HepG2 (cell line): ENCODE results near the gene PIM3. TPM values are rescaled to one million over a fixed set of nuclear protein-coding genes. Genes with fewer than 3 reads are reported as not detected.

ENCODE experiments used
- ATF1 ChIP-seq: IDR thresholded peaks from 2 replicates; pipeline ENCODE4 v1.6.1; 2016; ENCODE audit warnings: mild to moderate bottlenecking, control low read depth
- CREB1 ChIP-seq, 2 experiments: fragments of 450-650 bp in 1 of 2; IDR thresholded peaks; 2 replicates each; pipeline ENCODE4 v1.6.1; 2016 to 2017; ENCODE audit warnings: control low read depth in 1 of 2, mild to moderate bottlenecking in 1 of 2, missing compliant biosample characterization in 1 of 2, missing genetic modification characterization in 1 of 2
- HNRNPH1 ChIP-seq: fragments of 200-400 bp; formaldehyde crosslinking; optimal IDR thresholded peaks from 2 replicates; pipeline ENCODE3; 2017; ENCODE audit warnings: mild to moderate bottlenecking, low read depth, low read length
- HOXA3 ChIP-seq: sonication (generic); formaldehyde crosslinking; IDR thresholded peaks from 2 replicates; pipeline ENCODE4 v1.5.0; 2020; ENCODE audit warnings: missing genetic modification reagents
- MIXL1 ChIP-seq: IDR thresholded peaks from 2 replicates; pipeline ENCODE4 v1.6.1; 2016
- NFIC ChIP-seq: IDR thresholded peaks from 2 replicates; pipeline ENCODE4 v1.6.1; 2012; ENCODE audit warnings: mild to moderate bottlenecking, low read length, inconsistent platforms
- RAD51 ChIP-seq: fragments of 450-650 bp; IDR thresholded peaks from 2 replicates; pipeline ENCODE4 v1.6.1; 2016; ENCODE audit warnings: borderline replicate concordance
- RFXANK ChIP-seq: IDR thresholded peaks from 2 replicates; pipeline ENCODE4 v1.6.1; 2016
- SAFB2 ChIP-seq: sonication (generic); formaldehyde crosslinking; IDR thresholded peaks from 2 replicates; pipeline ENCODE4 v1.5.1; 2020; ENCODE audit warnings: missing genetic modification reagents, low read depth, mild to moderate bottlenecking, borderline replicate concordance
- SNAPC5 ChIP-seq: sonication (generic); formaldehyde crosslinking; IDR thresholded peaks from 2 replicates; pipeline ENCODE4 v1.8.1; 2023; ENCODE audit warnings: mild to moderate bottlenecking, missing genetic modification reagents, borderline replicate concordance
- TFE3 ChIP-seq: IDR thresholded peaks from 2 replicates; pipeline ENCODE4 v1.6.1; 2016
- ZBED4 ChIP-seq: sonication (generic); formaldehyde crosslinking; IDR thresholded peaks from 2 replicates; pipeline ENCODE4 v1.4.0; 2020; ENCODE audit warnings: missing genetic modification reagents, borderline replicate concordance
- ZNF142 ChIP-seq: sonication (generic); formaldehyde crosslinking; IDR thresholded peaks from 2 replicates; pipeline ENCODE4 v1.4.0; 2020; ENCODE audit warnings: missing genetic modification reagents
- ZNF251 ChIP-seq: sonication (generic); formaldehyde crosslinking; IDR thresholded peaks from 2 replicates; pipeline ENCODE4 v1.9.0; 2021; ENCODE audit warnings: mild to moderate bottlenecking, missing genetic modification reagents
- ZNF7 ChIP-seq: IDR thresholded peaks from 2 replicates; pipeline ENCODE4 v1.6.1; 2016; ENCODE audit warnings: missing biosample characterization, missing genetic modification reagents
- polyA plus RNA-seq, 8 experiments: library from polyadenylated mRNA; depleted of rRNA in 3 of 8; stranded (reverse) in 7 of 8; unstranded in 1 of 8; fragments of >200 nt; fragmentation: Illumina TruSeq in 4 of 8; extraction: Trizol in 4 of 8; gene quantifications; 2 replicates each; pipeline versions ENCODE4 v1.2.1 to v1.2.3, GENCODE V29; 2011 to 2016; ENCODE audit warnings: low read depth in 4 of 8, missing spikeins in 1 of 8, mixed read lengths in 1 of 8; ENCODE audit not compliant: insufficient read depth in 1 of 8
- total RNA-seq, 5 experiments: library from RNA; depleted of rRNA; stranded (reverse); fragments of >200 nt; fragmentation: Illumina TruSeq; extraction: Trizol; gene quantifications; 2 replicates each; pipeline ENCODE4 v1.2.3, GENCODE V29; 2016; ENCODE audit warnings: low read depth in 1 of 5

PIM3 gene
- total and polyA plus RNA-seq, 2 of the 13 experiments (the other 11 are each of a cell fraction or from before 2014, with no cell fraction given): 21.6 to 31.2 TPM

GRCh38 chr22:49958931-49959781, 1.4 kb upstream of the PIM3 start (continued):
- TF ChIP-seq SNAPC5 (CRISPR knock-in tag) (no peak), SAFB2 (CRISPR knock-in tag) (no peak; the same call in 1 of the 2 replicates), ZNF251 (CRISPR knock-in tag) (no peak), TFE3 (CRISPR knock-in tag) (peak; percentile 56; the same call in 1 of the 2 replicates), HOXA3 (CRISPR knock-in tag) (0 out of 2 replicates have a peak, but pooled peaks have one; percentile 31), ZBED4 (no peak; the same call in 1 of the 2 replicates), MIXL1 (CRISPR knock-in tag) (no peak), CREB1 (IDR thresholded peaks at IDR 0.05) (no peak), CREB1 (CRISPR knock-in tag; IDR thresholded peaks at IDR 0.05) (no peak), HNRNPH1 (no peak), NFIC (no peak), RFXANK (CRISPR knock-in tag) (no peak), ZNF142 (no peak), ATF1 (CRISPR knock-in tag) (no peak), RAD51 (no peak), ZNF7 (CRISPR knock-in tag) (no peak)
